Duodenal mucosa (tissue), 2 donors: ENCODE data around the gene TSKS.

Experiments used
- H3K27ac ChIP-seq: one replicate; pipeline ENCODE4 v1.7.0; 2013; ENCODE audit warnings: low read depth, low read length
- H3K27me3 ChIP-seq, 2 donors: one replicate each; pipeline ENCODE4 v1.7.0; 2013; ENCODE audit warnings: low read length in 2 of 2, control low read depth in 1 of 2; ENCODE audit not compliant: insufficient read depth in 2 of 2, control insufficient read depth in 1 of 2
- H3K36me3 ChIP-seq, 2 donors: one replicate each; pipeline ENCODE4 v1.7.0; 2013; ENCODE audit warnings: low read length in 2 of 2, control low read depth in 1 of 2; ENCODE audit not compliant: insufficient read depth in 2 of 2, control insufficient read depth in 1 of 2
- H3K4me1 ChIP-seq, 2 donors: one replicate each; pipeline ENCODE4 v1.7.0; 2013; ENCODE audit warnings: low read length in 2 of 2, control low read depth in 1 of 2; ENCODE audit not compliant: insufficient read depth in 2 of 2, control insufficient read depth in 1 of 2
- H3K4me3 ChIP-seq, 2 donors: one replicate each; pipeline ENCODE4 v1.7.0; 2013; ENCODE audit warnings: low read length in 2 of 2, low read depth in 1 of 2
- H3K9ac ChIP-seq, 2 donors: one replicate each; pipeline ENCODE4 v1.7.0; 2013; ENCODE audit warnings: low read length in 2 of 2, low read depth in 1 of 2
- H3K9me3 ChIP-seq, 2 donors: one replicate each; pipeline ENCODE4 v1.7.0; 2013; ENCODE audit warnings: low read length in 2 of 2, control low read depth in 1 of 2; ENCODE audit not compliant: control insufficient read depth in 1 of 2

Gene TSKS

GRCh38 chr19:49749771-49750170 is 13.3 kb downstream of the TSKS start:
- no peaks in the 10 kb centered on the region for H3K9me3 ChIP-seq
- no peak overlapping the region for H3K4me3 ChIP-seq
- no peak overlapping the region for H3K27ac ChIP-seq
- H3K9ac ChIP-seq, result no peak overlapping the region
- H3K4me1 ChIP-seq, result no peaks in the 10 kb centered on the region
- H3K36me3 ChIP-seq, result no peaks in the 10 kb centered on the region
- no peaks in the 10 kb centered on the region for H3K27me3 ChIP-seq

- Histone ChIP-seq H3K27me3 (no peaks in the 10 kb centered on the region), H3K4me3 (no peak overlapping the region), H3K9me3 (no peaks in the 10 kb centered on the region), H3K9ac (no peak overlapping the region), H3K4me1 (no peaks in the 10 kb centered on the region), H3K36me3 (no peaks in the 10 kb centered on the region), H3K27ac (no peak overlapping the region)
These were observed 13.9 kb downstream of the TSKS start for GRCh38 chr19:49749055-49749716.

GRCh38 chr19:49746206-49746958 is 16.7 kb downstream of the TSKS start:
- H3K36me3 ChIP-seq, result no peaks in the 10 kb centered on the region
- no peak overlapping the region for H3K9ac ChIP-seq
- no peaks in the 10 kb centered on the region for H3K9me3 ChIP-seq
- H3K27me3 ChIP-seq, result no peaks in the 10 kb centered on the region
- H3K27ac ChIP-seq, result no peak overlapping the region
- no peaks in the 10 kb centered on the region for H3K4me1 ChIP-seq
- H3K4me3 ChIP-seq, result no peak overlapping the region

- H3K36me3 ChIP-seq, result no peaks in the 10 kb centered on the region
These were observed 18.1 kb downstream of the TSKS start for GRCh38 chr19:49744946-49745381.

GRCh38 chr19:49741210-49741844 is 21.8 kb downstream of the TSKS start:
- H3K9ac ChIP-seq, result no peak overlapping the region
- H3K27ac ChIP-seq, result no peak overlapping the region
- H3K27me3 ChIP-seq, result no peaks in the 10 kb centered on the region
- no peaks in the 10 kb centered on the region for H3K9me3 ChIP-seq
- H3K4me3 ChIP-seq, result no peak overlapping the region
- H3K36me3 ChIP-seq, result no peaks in the 10 kb centered on the region
- no peaks in the 10 kb centered on the region for H3K4me1 ChIP-seq

More at GRCh38 chr19:49744946-49745381, 18.1 kb downstream of the TSKS start:
- Histone ChIP-seq H3K9ac (no peak overlapping the region), H3K4me1 (no peaks in the 10 kb centered on the region), H3K9me3 (no peaks in the 10 kb centered on the region), H3K4me3 (no peak overlapping the region), H3K27ac (no peak overlapping the region), H3K27me3 (no peaks in the 10 kb centered on the region)

GRCh38 chr19:49739933-49740332 is 23.2 kb downstream of the TSKS start:
- Histone ChIP-seq H3K36me3 (no peaks in the 10 kb centered on the region), H3K27ac (no peak overlapping the region), H3K9ac (no peak overlapping the region), H3K4me3 (no peak overlapping the region), H3K27me3 (no peaks in the 10 kb centered on the region), H3K4me1 (no peaks in the 10 kb centered on the region), H3K9me3 (no peaks in the 10 kb centered on the region)

GRCh38 chr19:49739098-49739497 is 24.0 kb downstream of the TSKS start:
- H3K36me3 ChIP-seq, result no peaks in the 10 kb centered on the region
- H3K9ac ChIP-seq, result no peak overlapping the region
- no peak overlapping the region for H3K4me3 ChIP-seq
- H3K27ac ChIP-seq, result no peak overlapping the region
- no peaks in the 10 kb centered on the region for H3K27me3 ChIP-seq
- H3K4me1 ChIP-seq, result no peaks in the 10 kb centered on the region
- H3K9me3 ChIP-seq, result no peaks in the 10 kb centered on the region

- Histone ChIP-seq H3K27ac (no peak overlapping the region), H3K27me3 (no peaks in the 10 kb centered on the region), H3K9ac (no peak overlapping the region), H3K4me1 (no peaks in the 10 kb centered on the region), H3K36me3 (no peaks in the 10 kb centered on the region), H3K4me3 (no peak overlapping the region), H3K9me3 (no peaks in the 10 kb centered on the region)
These were observed 24.8 kb downstream of the TSKS start for GRCh38 chr19:49738268-49738667.

GRCh38 chr19:49730166-49730565 is 32.9 kb downstream of the TSKS start:
- no peak overlapping the region for H3K27ac ChIP-seq

More at GRCh38 chr19:49730166-49730565, 32.9 kb downstream of the TSKS start:
- Histone ChIP-seq H3K9ac (no peak overlapping the region), H3K9me3 (no peaks in the 10 kb centered on the region), H3K36me3 (no peaks in the 10 kb centered on the region), H3K4me3 (no peak overlapping the region), H3K4me1 (no peaks in the 10 kb centered on the region), H3K27me3 (no peaks in the 10 kb centered on the region)
